Measurements from ENCODE around the gene NTRK1.
A peak's percentile ranks its signal among the peaks of the same experiment; 100 is the strongest.

NTRK1 gene

DNA sequence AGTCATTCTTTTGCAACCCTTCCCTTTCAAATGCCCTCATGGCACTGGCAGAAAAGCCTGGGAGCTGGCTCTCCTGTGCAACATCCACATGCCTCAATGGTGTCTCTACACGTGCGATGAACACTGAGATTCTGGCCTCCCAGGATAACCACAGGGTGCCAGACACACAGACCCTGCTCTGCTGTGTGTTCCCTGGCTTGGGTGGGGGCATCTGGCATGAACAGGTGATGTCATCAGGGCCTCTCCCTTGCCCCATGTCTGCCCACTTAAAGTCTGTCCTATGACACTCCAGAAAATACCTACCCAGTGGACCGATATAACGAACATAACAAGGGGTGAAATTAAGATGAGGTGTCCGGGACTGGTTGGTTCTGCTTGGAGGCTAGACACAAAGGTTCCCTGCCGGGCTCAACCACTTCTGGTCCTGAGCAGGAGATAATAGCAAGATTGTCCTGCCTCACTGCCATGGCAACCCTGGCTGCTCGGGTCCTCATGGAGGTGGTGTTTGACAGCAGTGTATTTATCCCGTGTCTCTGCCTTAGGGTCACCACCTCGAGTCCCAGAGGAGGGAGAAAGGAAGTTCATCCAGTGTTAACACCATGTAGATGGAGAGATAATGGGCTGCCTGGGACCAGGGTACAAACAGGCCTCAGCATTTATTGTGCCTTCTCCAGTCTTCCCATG is 21.1 kb upstream of the NTRK1 start:
- no peak for DNase-seq

DNA sequence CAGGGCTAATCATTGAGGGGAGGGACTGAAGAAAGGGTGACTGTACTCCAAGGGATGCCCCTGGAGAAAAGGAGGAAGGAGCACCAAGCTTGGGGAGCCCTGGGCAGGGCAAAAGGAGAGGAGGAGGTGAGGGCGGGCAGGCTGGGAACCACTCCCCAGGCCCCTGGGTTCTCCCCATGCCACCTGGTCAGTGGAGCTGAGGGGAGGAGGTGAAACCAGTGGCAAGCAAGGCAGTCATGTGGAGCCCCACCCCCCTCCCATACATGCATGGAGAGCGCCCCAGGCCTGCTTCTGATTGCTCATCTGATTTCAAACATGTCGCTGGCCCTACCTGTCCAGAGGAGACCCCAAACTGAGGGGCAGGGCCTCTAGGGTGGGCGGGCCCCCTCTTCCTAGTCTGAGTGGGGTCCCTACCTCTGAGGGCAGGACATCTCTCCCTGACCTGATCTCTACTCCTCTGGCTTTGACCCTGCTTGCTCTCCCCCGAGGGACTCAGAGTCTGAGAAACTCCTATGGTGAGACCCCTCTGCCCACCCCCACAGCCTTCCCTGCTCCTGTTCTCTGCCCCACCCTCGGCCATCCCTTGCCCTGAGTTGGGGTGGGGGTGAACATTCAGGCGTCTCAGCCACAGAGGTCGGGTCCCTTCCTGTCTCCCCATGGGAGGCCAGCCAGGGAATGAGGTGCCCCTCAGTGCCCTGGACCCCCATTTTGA is 20.3 kb upstream of the NTRK1 start:
- no peak for DNase-seq

DNA sequence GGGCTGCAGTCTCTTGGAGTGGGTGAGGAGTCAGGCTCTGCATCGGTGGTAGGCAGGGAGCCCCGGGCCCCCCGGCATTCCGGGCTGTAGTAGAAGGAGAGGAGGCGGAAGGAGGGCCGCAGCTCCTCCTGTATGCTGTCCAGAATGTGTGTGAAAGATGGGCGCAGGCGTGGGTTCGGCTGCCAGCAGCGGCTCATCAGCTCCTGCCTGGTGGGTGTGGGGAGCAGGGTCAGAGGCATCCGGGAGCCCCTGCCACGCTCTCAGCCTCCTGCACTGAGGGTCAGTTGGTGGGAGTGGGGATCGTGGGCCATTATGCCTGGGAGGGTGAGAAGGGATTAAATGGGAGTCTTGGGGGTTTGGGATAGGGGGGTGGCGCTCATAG is 19.8 kb upstream of the NTRK1 start:
- DNase-seq, result no peak

GRCh38 chr1:156841295-156841855 is 19.3 kb upstream of the NTRK1 start:
- no peak for DNase-seq

- no peak for DNase-seq
Observed at GRCh38 chr1:156842618-156843300, 17.9 kb upstream of the NTRK1 start.

DNA sequence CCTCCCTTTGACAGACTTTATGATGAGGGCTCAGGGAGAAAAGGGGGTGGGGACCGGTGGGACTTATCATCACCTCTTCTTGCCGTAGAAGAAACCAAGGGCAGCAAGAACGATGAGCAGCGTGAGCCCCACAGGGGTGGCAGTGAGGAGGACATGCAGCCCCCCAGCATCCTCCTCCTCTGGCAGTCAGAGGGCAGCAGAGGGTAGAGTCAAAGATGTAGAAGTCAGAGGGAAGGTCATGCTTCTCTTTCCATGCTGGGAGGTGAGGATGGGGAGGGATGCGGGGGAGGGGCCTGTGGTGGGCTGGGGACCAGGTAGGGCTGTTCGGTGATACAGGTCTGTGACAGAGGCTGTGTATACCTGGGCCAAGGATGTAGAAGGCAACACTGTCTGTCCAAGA is 16.6 kb upstream of the NTRK1 start:
- DNase-seq, result no peak

DNA sequence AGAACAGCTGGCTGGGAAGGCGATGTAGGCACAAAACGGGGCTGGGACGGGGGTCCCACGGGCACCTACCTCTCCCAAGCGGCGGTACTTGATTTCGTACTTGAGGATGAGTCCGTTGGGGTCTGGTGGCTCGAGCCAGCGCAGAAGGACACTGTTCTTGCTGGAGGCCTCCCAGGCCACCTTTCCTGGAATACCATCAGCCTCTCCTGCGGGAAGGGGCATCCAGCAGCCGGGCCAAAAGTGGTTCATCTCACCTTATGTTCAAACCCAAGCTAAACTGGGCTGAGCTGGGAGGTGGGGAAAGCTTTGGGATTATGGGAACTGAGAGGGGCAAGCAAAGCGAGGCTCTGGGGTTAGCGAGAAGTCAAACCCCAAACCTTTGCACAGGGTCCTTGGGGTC is 16.0 kb upstream of the NTRK1 start:
- no peak for DNase-seq

GRCh38 chr1:156845055-156845952 is 15.4 kb upstream of the NTRK1 start:
- DNase-seq, result peak; percentile 45

- no peak for DNase-seq
Observed at GRCh38 chr1:156845953-156846545, 14.6 kb upstream of the NTRK1 start.

GRCh38 chr1:156846643-156847042 is 14.0 kb upstream of the NTRK1 start:
- DNase-seq, result no peak

DNA sequence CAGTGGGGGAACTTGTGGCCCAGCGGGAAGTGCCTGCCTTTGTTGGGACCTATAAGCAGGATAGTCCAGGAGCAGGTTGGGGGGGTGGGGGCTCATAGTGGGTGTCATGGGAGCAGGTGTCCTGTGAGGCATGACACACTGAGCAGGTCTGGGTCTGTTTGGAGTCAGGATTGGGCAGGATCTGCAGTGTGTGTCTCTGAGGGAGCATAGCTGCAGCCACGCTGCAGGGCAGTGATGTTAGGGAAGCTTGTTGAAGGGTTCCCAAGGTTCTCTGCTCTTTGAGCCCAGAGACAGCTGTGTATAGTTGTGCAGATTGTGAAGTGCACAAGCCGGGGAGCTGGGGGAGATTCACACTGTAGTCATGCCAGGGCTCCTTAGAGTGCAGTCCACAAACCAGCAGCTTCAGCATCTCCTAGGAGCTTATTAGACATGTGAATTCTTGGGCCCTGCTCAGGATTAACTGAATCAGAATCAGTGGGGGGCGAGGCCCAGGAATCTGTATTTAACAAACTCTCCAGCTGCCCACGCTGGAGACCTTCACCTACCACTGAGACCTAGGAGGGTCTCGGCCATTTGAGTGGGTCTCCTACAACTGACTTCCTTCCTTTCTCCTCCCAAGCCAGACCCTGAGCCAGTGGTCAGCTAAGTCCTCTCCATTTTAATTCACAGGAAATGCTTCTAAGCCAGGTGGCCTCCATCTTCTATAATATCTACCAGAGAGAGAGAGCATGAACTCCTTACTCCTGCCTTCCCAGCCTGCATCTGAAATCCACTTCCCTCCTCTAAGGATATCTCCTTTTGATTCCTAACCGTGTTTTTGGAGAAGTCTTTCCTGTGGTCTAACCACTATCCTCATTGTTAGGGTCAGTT is 12.8 kb upstream of the NTRK1 start:
- DNase-seq, result no peak

- DNase-seq, result peak; percentile 63
Observed at GRCh38 chr1:156848461-156849150, 12.1 kb upstream of the NTRK1 start.

DNA sequence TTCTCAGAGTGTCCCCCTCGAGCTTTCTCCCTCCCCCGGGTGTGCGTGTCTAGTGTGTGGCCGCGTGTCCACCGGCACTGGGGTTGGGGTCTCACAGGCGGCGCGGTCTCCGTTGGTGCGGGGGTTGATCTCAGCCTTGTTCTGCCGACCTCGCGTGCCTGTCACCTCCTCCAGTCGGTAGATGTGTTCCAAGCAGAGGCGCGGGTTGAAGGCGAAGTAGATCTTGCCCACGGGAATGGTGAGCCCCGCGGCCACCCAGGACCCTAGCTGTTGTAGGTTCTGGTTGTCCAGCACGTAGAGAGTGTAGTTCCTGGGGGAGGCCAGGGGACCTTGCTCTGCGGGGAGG is 11.5 kb upstream of the NTRK1 start:
- no peak for DNase-seq

- no peak for DNase-seq
Observed at GRCh38 chr1:156851779-156852417, 8.8 kb upstream of the NTRK1 start.

- no peak for DNase-seq
Observed at GRCh38 chr1:156852418-156852874, 8.2 kb upstream of the NTRK1 start.

- no peak for DNase-seq
Observed at GRCh38 chr1:156853761-156854160, 6.9 kb upstream of the NTRK1 start.

DNA sequence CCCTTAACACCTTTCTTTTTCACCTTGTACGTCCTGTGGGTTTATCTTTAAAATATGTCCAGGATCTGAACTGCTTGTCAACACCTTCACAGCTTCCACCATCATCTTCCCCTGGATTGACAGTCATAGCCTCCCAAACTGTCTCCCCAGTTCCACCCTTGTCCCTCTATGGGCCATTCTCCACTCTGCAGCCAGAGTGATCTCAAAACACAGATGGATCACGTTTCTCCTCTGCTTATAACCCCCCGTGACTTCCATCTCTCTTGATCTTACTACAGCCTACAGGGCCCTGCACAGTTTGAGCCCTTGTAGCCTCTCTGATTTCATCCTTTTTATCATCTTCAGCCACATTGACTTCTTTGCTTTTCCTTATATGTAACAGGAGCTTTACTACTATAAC is 6.0 kb upstream of the NTRK1 start:
- no peak for DNase-seq

DNA sequence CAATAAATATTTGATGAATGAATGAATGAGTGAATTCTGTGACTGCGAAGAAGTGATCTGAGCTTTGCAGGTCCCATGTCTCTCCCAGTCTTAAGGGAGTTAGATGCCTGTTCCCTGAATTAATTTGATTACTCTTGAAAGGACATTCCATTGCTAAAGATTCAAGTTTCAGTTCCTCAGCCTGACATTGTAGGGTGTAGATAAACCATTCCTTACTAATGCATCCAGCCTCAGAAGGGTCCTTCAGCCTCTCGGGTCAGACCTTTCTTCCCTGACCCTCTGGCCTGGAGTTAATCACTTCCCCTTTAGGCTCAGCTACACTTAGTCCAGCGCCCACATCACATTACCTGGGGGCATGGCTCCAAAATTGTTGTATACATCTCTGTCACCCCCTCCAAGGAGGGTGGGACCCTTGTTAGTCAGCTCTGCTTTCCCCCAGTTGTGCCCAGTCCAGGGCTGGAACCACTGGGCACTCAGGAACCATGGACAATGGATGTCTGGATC is 4.3 kb upstream of the NTRK1 start:
- no peak for DNase-seq

- DNase-seq, result no peak
Observed at GRCh38 chr1:156857532-156857931, 3.1 kb upstream of the NTRK1 start.

- DNase-seq, result no peak
Observed at GRCh38 chr1:156858555-156858956, 2.1 kb upstream of the NTRK1 start.

Data from activated CD4-positive, CD25-positive, alpha-beta regulatory T cell treated with anti-CD3 and anti-CD28 coated beads, Interleukin-2, amount 50 U/mL, for 72 hours (primary cell).